K562 (cell line): ENCODE measurements around the gene CENPC. TPM values are rescaled to one million over a fixed set of nuclear protein-coding genes. Genes with fewer than 3 reads are reported as not detected.

Experiments used
- ATAC-seq: fragments of 200-7000 bp; cut with Tn5 transposase; 3 replicates; pipeline ENCODE4 v1.9.1; 2020; ENCODE audit warnings: moderate library complexity
- BruUV-seq: library from RNA; stranded (reverse); fragments of 400-500 nt; replicated peaks from 2 replicates; lab custom pipeline; 2021; lab: Mats Ljungman, UMichigan
- CTCF ChIA-PET: fragments of 300-600 bp; formaldehyde crosslinking; extraction: SDS; loops from one replicate; lab custom pipeline; 2021; ENCODE audit warnings: low intra/inter-chr PET ratio; lab: Yijun Ruan, JAX
- POLR2A ChIA-PET: fragments of 300-600, 350-650 bp; sonication (Branson Sonifier 250); formaldehyde crosslinking; extraction: SDS; loops from one replicate; lab custom pipeline; 2021; ENCODE audit warnings: antibody characterized with exemption, inconsistent platforms; lab: Yijun Ruan, JAX
- DNase-seq, 4 experiments: peaks; one replicate each; pipeline versions ENCODE4 v3.0.0 to v3.0.0-alpha.2; 2011 to 2018; ENCODE audit warnings: low spot score in 3 of 4, mixed read lengths in 3 of 4; ENCODE audit errors: extremely low read depth in 1 of 4
- FAIRE-seq: peaks from 2 replicates; lab custom pipeline; 2011; peaks lifted over from hg19 to GRCh38; lab: Jason Lieb, UNC
- H2AFZ ChIP-seq: 2 replicates; pipeline ENCODE4 v1.6.0; 2011; ENCODE audit warnings: low read depth, low read length, control low read depth, inconsistent platforms
- H3K27ac ChIP-seq: fragments of 200-600 bp; 3 replicates; pipeline ENCODE4 v1.8.0; 2011; ENCODE audit warnings: low read depth, mild to moderate bottlenecking, control low read depth, inconsistent platforms, low read length, moderate library complexity, mixed read lengths; ENCODE audit errors: extremely low read depth
- H3K27me3 ChIP-seq, 2 experiments: fragments of 300-600 bp in 1 of 2; 2 replicates in 1 of 2; 3 replicates in 1 of 2; pipeline versions ENCODE4 v1.6.0 to v1.8.0; 2011; ENCODE audit warnings: inconsistent platforms in 2 of 2, low read length in 2 of 2, mild to moderate bottlenecking in 1 of 2, mixed read lengths in 1 of 2, moderate library complexity in 1 of 2; ENCODE audit not compliant: control insufficient read depth in 2 of 2, insufficient read depth in 2 of 2
- H3K36me3 ChIP-seq: fragments of 300-600 bp; 3 replicates; pipeline ENCODE4 v1.8.0; 2011; ENCODE audit warnings: mild to moderate bottlenecking, low read length, inconsistent platforms; ENCODE audit not compliant: control insufficient read depth, insufficient read depth
- H3K4me1 ChIP-seq, 2 experiments: fragments of 200-600 bp in 1 of 2; replicated peaks in 1 of 2; 2 replicates in 1 of 2; 3 replicates in 1 of 2; pipeline versions ENCODE4 v1.5.1 to v1.8.0; 2011; ENCODE audit warnings: inconsistent platforms in 2 of 2, low read length in 2 of 2, mild to moderate bottlenecking in 1 of 2, mixed read lengths in 1 of 2, moderate library complexity in 1 of 2; ENCODE audit not compliant: control insufficient read depth in 2 of 2, insufficient read depth in 2 of 2
- H3K4me2 ChIP-seq: 2 replicates; pipeline ENCODE4 v1.6.1; 2011; ENCODE audit warnings: low read length, control low read depth, inconsistent platforms, mixed read lengths; ENCODE audit not compliant: insufficient read depth
- H3K4me3 ChIP-seq: fragments of 200-600 bp; sonication (generic), shearing (Covaris generic); 2 replicates; pipeline ENCODE4 v1.5.1; 2016; ENCODE audit warnings: control low read depth, inconsistent platforms
- H3K79me2 ChIP-seq: fragments of 200-600 bp; 3 replicates; pipeline ENCODE4 v1.8.0; 2011; ENCODE audit warnings: low read length, inconsistent platforms; ENCODE audit not compliant: control insufficient read depth, insufficient read depth
- H3K9ac ChIP-seq, 2 experiments: 2 replicates each; pipeline versions ENCODE4 v1.6.0 to v1.6.1; 2011; ENCODE audit warnings: low read depth in 2 of 2, low read length in 2 of 2, control low read depth in 1 of 2, inconsistent platforms in 1 of 2, mild to moderate bottlenecking in 1 of 2, mixed read lengths in 1 of 2; ENCODE audit not compliant: insufficient read depth in 1 of 2
- H3K9me1 ChIP-seq: one replicate; pipeline ENCODE4 v1.6.0; 2011; ENCODE audit warnings: inconsistent platforms, mild to moderate bottlenecking, low read length, moderate library complexity; ENCODE audit not compliant: control insufficient read depth, insufficient read depth
- H3K9me3 ChIP-seq: replicated peaks from 2 replicates; pipeline ENCODE4 v1.5.1; 2011; ENCODE audit warnings: low read depth, low read length, inconsistent platforms; ENCODE audit not compliant: control insufficient read depth, insufficient read depth
- H4K20me1 ChIP-seq: replicated peaks from 2 replicates; pipeline ENCODE4 v1.6.1; 2011; ENCODE audit warnings: low read length, inconsistent platforms, mixed read lengths; ENCODE audit not compliant: control insufficient read depth, insufficient read depth
- CTCF ChIP-seq, 3 experiments: IDR thresholded peaks in 2 of 3; conservative IDR thresholded peaks in 1 of 3; 2 replicates each; pipeline ENCODE4 v1.5.1; 2011 to 2012; ENCODE audit warnings: low read length in 3 of 3, mild to moderate bottlenecking in 3 of 3, control low read depth in 2 of 3, improper control_type of control experiment in 1 of 3, inconsistent platforms in 1 of 3, low read depth in 1 of 3, mixed read lengths in 1 of 3, moderate library complexity in 1 of 3; ENCODE audit not compliant: insufficient read depth in 2 of 3
- ELF2 ChIP-seq: fragments of 250-450 bp; sonication (Bioruptor Pico); IDR thresholded peaks from 2 replicates; pipeline ENCODE4 v1.5.0; 2021; ENCODE audit warnings: mild to moderate bottlenecking
- ERF ChIP-seq: fragments of 450-650 bp; formaldehyde crosslinking; IDR thresholded peaks from 2 replicates; pipeline ENCODE4 v1.4.0; 2020; ENCODE audit warnings: mild to moderate bottlenecking, mixed read lengths
- MAFK ChIP-seq: IDR thresholded peaks from 2 replicates; pipeline ENCODE4 v1.6.1; 2011; ENCODE audit warnings: low read length, improper control_type of control experiment
- RAD21 ChIP-seq, 2 experiments: fragments of 250-450 bp in 1 of 2; fragments of 450-650 bp in 1 of 2; sonication (Bioruptor Pico) in 1 of 2; formaldehyde crosslinking in 1 of 2; IDR thresholded peaks in 1 of 2; conservative IDR thresholded peaks in 1 of 2; 2 replicates each; pipeline versions ENCODE4 v1.4.0 to v1.8.0; 2020 to 2022; ENCODE audit warnings: mild to moderate bottlenecking in 2 of 2, moderate library complexity in 1 of 2
- WGBS: fragments of 100-300 bp; shearing (Covaris generic); methylation state at CpG from one replicate; pipeline ENCODE4 v1.1.6; 2016; ENCODE audit warnings: low coverage, mixed read lengths; ENCODE audit not compliant: insufficient coverage; ENCODE audit errors: missing lambda C conversion rate; 5-methylcytosine and 5-hydroxymethylcytosine counted together
- in situ Hi-C: fragments of 300-500 bp; cut with MboI; formaldehyde crosslinking; loops from 4 replicates; pipeline ENCODE4 v1.15.0; 2018; ENCODE audit warnings: inconsistent platforms, mixed read lengths
- intact Hi-C: fragments of 100-400 bp; cut with micrococcal nuclease; formaldehyde crosslinking; loops from 2 replicates; pipeline ENCODE4 v1.14.2; 2022
- polyA plus RNA-seq, 8 experiments: library from polyadenylated mRNA; depleted of rRNA in 4 of 8; stranded (reverse) in 5 of 8; unstranded in 3 of 8; fragments of >200 nt; fragmentation: Nextera tagmentation in 2 of 8; fragmentation: Illumina TruSeq in 1 of 8; extraction: Ambion mirVana in 2 of 8; extraction: Trizol in 1 of 8; gene quantifications; 2 replicates each; pipeline versions ENCODE4 v1.2.1 to v1.2.3, GENCODE V29; 2011 to 2014; ENCODE audit warnings: inconsistent platforms in 1 of 8, missing spikeins in 1 of 8
- total RNA-seq, 7 experiments: library from RNA; depleted of rRNA in 6 of 7; stranded (reverse); fragments of >200 nt in 6 of 7; fragmentation: Illumina TruSeq in 2 of 7; extraction: Trizol in 2 of 7; gene quantifications; 2 replicates each; pipeline versions ENCODE4 v1.2.1 to v1.2.3, GENCODE V29; 2011 to 2021; ENCODE audit warnings: low replicate concordance in 1 of 7
- TF ChIP-seq, protein P1 (sequence below), 2 experiments: fragments of 450-650 bp; formaldehyde crosslinking in 1 of 2; IDR thresholded peaks; 2 replicates each; pipeline versions ENCODE4 v1.4.0 to v1.6.1; 2014 to 2020; ENCODE audit warnings: mild to moderate bottlenecking in 2 of 2, borderline replicate concordance in 1 of 2, low read depth in 1 of 2
- TF ChIP-seq, protein P2 (sequence below): IDR thresholded peaks from 2 replicates; pipeline ENCODE4 v1.6.1; 2012; ENCODE audit warnings: low read depth, low read length, improper control_type of control experiment, borderline replicate concordance

Gene CENPC
- total and polyA plus RNA-seq, 9 of the 15 experiments (the other 6 are each of a cell fraction or from before 2014, with no cell fraction given), result 18.1 to 48.5 (median 30.8) TPM

GRCh38 chr4:67549123-67549522 is 3.8 kb upstream of the CENPC start:
- H3K9me1 ChIP-seq, result no peaks in the 10 kb centered on the region
- H3K27ac ChIP-seq, result no peak overlapping the region
- POLR2A ChIA-PET, result no interaction called here
- peaks cover 13% of the 10 kb centered on the region for H3K79me2 ChIP-seq
- in situ Hi-C loops (no loop called here), intact Hi-C loops (loop anchor here (2.0 to 10.0 kb wide), 4 partner anchors 78 to 806 kb away; partner anchors contain the start of gene YTHDC1)
- no peak for ATAC-seq
- no TSS peak for BruUV-seq
- peaks cover 9 to 23% of the 10 kb centered on the region in 2 experiments; a peak in 4 of 5 replicates for H3K4me1 ChIP-seq
- H2AFZ ChIP-seq, result no peak overlapping the region
- TF ChIP-seq, protein P1, sequence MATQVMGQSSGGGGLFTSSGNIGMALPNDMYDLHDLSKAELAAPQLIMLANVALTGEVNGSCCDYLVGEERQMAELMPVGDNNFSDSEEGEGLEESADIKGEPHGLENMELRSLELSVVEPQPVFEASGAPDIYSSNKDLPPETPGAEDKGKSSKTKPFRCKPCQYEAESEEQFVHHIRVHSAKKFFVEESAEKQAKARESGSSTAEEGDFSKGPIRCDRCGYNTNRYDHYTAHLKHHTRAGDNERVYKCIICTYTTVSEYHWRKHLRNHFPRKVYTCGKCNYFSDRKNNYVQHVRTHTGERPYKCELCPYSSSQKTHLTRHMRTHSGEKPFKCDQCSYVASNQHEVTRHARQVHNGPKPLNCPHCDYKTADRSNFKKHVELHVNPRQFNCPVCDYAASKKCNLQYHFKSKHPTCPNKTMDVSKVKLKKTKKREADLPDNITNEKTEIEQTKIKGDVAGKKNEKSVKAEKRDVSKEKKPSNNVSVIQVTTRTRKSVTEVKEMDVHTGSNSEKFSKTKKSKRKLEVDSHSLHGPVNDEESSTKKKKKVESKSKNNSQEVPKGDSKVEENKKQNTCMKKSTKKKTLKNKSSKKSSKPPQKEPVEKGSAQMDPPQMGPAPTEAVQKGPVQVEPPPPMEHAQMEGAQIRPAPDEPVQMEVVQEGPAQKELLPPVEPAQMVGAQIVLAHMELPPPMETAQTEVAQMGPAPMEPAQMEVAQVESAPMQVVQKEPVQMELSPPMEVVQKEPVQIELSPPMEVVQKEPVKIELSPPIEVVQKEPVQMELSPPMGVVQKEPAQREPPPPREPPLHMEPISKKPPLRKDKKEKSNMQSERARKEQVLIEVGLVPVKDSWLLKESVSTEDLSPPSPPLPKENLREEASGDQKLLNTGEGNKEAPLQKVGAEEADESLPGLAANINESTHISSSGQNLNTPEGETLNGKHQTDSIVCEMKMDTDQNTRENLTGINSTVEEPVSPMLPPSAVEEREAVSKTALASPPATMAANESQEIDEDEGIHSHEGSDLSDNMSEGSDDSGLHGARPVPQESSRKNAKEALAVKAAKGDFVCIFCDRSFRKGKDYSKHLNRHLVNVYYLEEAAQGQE (IDR thresholded peaks at IDR 0.05; ENCODE audit: borderline replicate concordance), result peak; percentile 58; the same call in 1 of the 2 replicates
- TF ChIP-seq, protein P1 (CRISPR knock-in tag; IDR thresholded peaks at IDR 0.05; ENCODE audit: low read depth), result no peak
- no peak for TF ChIP-seq ELF2 (CRISPR knock-in tag)
- no peak for TF ChIP-seq MAFK
- TF ChIP-seq, protein P2, sequence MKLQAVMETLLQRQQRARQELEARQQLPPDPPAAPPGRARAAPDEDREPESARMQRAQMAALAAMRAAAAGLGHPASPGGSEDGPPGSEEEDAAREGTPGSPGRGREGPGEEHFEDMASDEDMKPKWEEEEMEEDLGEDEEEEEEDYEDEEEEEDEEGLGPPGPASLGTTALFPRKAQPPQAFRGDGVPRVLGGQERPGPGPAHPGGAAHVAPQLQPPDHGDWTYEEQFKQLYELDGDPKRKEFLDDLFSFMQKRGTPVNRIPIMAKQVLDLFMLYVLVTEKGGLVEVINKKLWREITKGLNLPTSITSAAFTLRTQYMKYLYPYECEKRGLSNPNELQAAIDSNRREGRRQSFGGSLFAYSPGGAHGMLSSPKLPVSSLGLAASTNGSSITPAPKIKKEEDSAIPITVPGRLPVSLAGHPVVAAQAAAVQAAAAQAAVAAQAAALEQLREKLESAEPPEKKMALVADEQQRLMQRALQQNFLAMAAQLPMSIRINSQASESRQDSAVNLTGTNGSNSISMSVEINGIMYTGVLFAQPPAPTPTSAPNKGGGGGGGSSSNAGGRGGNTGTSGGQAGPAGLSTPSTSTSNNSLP, result peak; percentile 80; the same call in 1 of the 2 replicates
- TF ChIP-seq CTCF (IDR thresholded peaks at IDR 0.05 in 2 of 3, conservative IDR thresholded peaks at IDR 0.05 in 1 of 3; ENCODE audit: insufficient read depth in 2 of 3, low read depth in 1 of 3, low read length in 3 of 3), result peak in 2 of 3 experiments; percentile 16 to 61; a peak in 3 of 6 replicates
- peak; percentile 29 to 61; a peak in 3 of 4 replicates for TF ChIP-seq RAD21 (CRISPR knock-in tag; conservative IDR thresholded peaks at IDR 0.05 in 1 of 2, IDR thresholded peaks at IDR 0.05 in 1 of 2)
- no peak for TF ChIP-seq ERF (CRISPR knock-in tag)
- CTCF ChIA-PET, result interaction anchor here (1.2 kb wide), 1 partner anchor 626 kb away, joined by 3 read pairs; no protein-coding TSS in a partner anchor
- 36% methylated on average over 1 of the region's 1 CpG for WGBS
- no peaks in the 10 kb centered on the region for H4K20me1 ChIP-seq
- peaks cover 11% of the 10 kb centered on the region; the same call in 1 of the 2 replicates for H3K9me3 ChIP-seq
- no peaks in the 10 kb centered on the region for H3K36me3 ChIP-seq
- no peak for FAIRE-seq
- H3K9ac ChIP-seq, result no peak overlapping the region
- DNase-seq, result peak in 1 of 4 experiments; percentile 34
- H3K4me3 ChIP-seq, result no peak overlapping the region
- no peaks in the 10 kb centered on the region for H3K27me3 ChIP-seq
- no peak overlapping the region for H3K4me2 ChIP-seq
